ENCODE data around the gene SGTA.

SGTA gene

DNA sequence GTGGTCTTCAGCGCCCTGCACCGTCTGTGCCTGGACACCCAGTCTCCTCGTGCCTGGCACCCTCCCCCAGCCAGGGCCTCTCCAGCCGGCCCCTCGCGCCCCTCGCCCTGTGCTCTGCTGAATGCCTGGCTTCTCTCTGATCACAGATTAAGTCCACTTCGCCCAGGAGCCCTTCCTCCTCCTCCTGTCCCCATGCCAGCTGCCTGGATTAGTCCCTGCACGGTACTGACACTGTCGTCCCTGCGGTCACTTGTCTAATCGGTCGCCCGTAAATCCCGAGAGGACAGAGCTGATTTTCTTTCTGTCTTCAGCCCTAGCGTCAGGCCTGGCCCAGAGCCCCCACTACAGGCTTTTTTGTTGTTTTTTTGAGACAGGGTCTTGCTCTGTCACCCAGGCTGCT lies 8.8 kb upstream of the SGTA start:
- H3K4me3 ChIP-seq (replicated peaks; ENCODE audit: low read depth, low read length) = no peak overlapping the region
- TF ChIP-seq, protein P1, sequence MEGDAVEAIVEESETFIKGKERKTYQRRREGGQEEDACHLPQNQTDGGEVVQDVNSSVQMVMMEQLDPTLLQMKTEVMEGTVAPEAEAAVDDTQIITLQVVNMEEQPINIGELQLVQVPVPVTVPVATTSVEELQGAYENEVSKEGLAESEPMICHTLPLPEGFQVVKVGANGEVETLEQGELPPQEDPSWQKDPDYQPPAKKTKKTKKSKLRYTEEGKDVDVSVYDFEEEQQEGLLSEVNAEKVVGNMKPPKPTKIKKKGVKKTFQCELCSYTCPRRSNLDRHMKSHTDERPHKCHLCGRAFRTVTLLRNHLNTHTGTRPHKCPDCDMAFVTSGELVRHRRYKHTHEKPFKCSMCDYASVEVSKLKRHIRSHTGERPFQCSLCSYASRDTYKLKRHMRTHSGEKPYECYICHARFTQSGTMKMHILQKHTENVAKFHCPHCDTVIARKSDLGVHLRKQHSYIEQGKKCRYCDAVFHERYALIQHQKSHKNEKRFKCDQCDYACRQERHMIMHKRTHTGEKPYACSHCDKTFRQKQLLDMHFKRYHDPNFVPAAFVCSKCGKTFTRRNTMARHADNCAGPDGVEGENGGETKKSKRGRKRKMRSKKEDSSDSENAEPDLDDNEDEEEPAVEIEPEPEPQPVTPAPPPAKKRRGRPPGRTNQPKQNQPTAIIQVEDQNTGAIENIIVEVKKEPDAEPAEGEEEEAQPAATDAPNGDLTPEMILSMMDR (IDR thresholded peaks at IDR 0.05; ENCODE audit: low read length, missing control alignments) = no peak
- no peak for DNase-seq (ENCODE audit: low read depth)

DNA sequence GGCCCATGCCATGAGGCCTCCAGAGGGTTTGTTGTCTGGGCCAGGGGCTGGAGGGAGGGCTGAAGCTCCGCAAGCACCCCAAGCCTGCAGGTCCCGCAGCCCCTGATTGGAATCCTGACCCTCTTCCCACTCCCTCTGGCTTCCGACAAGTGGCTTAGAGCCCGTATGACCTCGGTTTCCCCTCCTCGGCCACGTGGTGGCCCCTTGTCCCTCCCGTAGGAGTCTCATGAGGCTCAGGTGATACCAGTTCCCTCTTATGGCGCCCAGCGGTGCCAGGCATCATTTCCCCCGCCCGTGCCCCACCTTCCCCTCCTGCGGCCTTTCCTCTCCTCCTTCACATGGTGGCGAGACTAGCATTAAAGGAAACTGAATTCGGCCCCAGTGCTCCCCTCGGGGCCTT lies 8.4 kb upstream of the SGTA start:
- no peak overlapping the region for H3K4me3 ChIP-seq (replicated peaks; ENCODE audit: low read depth, low read length)
- TF ChIP-seq, protein P1 (IDR thresholded peaks at IDR 0.05; ENCODE audit: low read length, missing control alignments) = no peak
- DNase-seq (ENCODE audit: low read depth) = no peak

DNA sequence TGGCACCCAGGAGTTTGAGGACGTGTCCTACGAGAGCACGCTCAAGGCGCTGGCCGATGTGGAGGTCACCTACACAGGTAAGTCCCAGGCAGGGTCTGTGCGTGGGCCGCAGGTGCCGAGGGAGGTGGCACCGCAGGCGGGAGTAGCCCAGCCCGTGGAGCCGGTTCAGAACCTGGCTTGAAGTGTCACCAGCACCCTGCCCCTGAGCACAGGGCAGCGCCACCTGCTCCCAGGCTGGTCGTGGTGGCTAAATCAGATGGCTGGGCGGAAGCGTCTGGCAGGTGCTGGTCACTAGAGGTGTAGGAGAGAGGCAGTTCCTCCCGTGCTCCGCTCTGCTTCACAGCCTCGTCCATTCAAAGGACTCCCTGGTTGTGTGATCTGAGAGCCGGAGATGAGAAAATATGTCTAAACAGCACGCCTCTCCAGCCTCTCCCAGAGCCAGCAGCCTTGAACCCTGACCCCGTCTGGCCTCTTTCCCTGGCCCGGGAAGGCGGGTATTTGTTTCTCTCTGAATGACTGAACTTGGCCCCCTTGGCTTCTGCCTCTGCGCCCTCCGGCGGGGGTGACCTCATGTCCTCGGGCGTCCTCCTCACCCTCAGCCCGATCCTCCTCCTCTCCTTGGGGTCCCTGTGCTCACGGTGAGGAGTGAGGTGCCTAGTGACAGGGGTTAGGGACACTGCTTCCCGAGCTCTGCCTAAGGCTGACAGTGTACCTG lies 7.6 kb upstream of the SGTA start:
- DNase-seq (ENCODE audit: low read depth) = no peak
- no peak overlapping the region for H3K4me3 ChIP-seq (replicated peaks; ENCODE audit: low read depth, low read length)
- TF ChIP-seq, protein P1 (IDR thresholded peaks at IDR 0.05; ENCODE audit: low read length, missing control alignments) = no peak

GRCh38 chr19:2790194-2790556 lies 7.1 kb upstream of the SGTA start:
- DNase-seq (ENCODE audit: low read depth) = no peak
- TF ChIP-seq, protein P1 (IDR thresholded peaks at IDR 0.05; ENCODE audit: low read length, missing control alignments) = no peak
- H3K4me3 ChIP-seq (replicated peaks; ENCODE audit: low read depth, low read length) = no peak overlapping the region

- TF ChIP-seq, protein P1 (IDR thresholded peaks at IDR 0.05; ENCODE audit: low read length, missing control alignments) = no peak
- H3K4me3 ChIP-seq (replicated peaks; ENCODE audit: low read depth, low read length) = no peak overlapping the region
- DNase-seq (ENCODE audit: low read depth) = no peak
Observed at GRCh38 chr19:2788237-2788636, 5.2 kb upstream of the SGTA start.

DNA sequence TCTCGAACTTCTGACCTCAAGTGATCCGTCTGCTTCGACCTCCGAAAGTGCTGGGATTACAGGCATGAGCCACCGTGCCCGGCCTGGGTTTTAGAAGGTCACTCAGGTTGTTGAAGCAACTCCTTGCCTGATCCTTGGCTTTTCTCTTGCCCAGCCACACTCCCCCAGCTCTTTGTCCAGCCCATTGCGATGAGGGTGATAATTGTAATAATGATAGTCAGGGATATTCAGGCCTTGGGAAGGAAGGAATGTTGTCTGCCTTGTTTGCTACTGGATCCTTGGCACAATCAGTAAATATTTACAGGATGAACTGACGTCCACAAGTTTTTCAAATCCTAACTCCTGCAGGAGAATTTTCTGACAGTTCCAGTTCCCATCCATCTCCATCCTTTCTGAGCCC lies 4.0 kb upstream of the SGTA start:
- no peak for DNase-seq (ENCODE audit: low read depth)
- no peak overlapping the region for H3K4me3 ChIP-seq (replicated peaks; ENCODE audit: low read depth, low read length)
- TF ChIP-seq, protein P1 (IDR thresholded peaks at IDR 0.05; ENCODE audit: low read length, missing control alignments) = no peak

Measured in fibroblast of pulmonary artery (primary cell).